NK-92 (cell line): ENCODE data around the gene RASL11A.
"Not testable (repeated sequence)": the region's sequence is repeated elsewhere in the genome, so short reads cannot be mapped to it uniquely, and the experiment has no call there.

Source experiments
- DNase-seq: peaks from one replicate; lab custom pipeline; 2025; ENCODE audit not compliant: unreplicated experiment; lab: John Stamatoyannopoulos, UW

The RASL11A gene

DNA sequence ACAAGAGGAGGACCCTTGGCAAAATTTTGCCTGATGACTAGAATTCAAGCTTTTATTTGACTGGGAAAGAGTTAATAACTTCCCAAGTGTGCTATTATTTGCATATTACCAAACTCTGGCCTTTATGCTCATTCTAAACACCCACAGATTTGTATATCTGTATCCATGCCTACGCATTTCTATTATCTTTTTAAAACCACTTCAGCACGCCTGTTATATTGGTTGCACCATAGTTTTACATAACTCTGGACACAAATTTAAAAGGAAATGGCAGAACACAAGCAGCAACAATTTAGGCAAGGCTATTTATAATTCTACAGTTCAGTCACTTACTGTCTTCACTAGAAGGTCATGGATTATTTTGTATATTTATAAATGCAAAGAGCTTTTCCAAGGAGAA, 3.7 kb upstream of the RASL11A start:
- no peak for DNase-seq

DNA sequence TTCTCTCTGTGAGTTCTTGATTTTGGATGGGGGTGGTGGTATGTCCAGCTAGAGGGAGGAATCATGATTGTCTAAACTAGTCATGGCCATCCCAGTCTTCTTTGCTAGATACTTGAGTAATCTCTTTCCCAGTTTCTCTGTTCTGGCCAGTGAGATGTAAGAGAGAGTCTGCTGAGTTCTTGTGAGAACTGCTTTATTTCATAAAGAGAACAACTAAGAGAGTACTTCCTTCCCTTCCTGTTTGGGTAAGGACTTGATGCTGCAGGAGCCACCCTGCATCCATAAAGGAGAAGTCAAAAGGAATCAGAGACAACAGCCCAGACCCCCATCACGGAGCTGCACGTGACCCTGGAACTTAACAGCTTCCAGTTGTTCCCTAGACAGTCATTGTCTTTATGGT, 3.0 kb upstream of the RASL11A start:
- DNase-seq = no peak

DNA sequence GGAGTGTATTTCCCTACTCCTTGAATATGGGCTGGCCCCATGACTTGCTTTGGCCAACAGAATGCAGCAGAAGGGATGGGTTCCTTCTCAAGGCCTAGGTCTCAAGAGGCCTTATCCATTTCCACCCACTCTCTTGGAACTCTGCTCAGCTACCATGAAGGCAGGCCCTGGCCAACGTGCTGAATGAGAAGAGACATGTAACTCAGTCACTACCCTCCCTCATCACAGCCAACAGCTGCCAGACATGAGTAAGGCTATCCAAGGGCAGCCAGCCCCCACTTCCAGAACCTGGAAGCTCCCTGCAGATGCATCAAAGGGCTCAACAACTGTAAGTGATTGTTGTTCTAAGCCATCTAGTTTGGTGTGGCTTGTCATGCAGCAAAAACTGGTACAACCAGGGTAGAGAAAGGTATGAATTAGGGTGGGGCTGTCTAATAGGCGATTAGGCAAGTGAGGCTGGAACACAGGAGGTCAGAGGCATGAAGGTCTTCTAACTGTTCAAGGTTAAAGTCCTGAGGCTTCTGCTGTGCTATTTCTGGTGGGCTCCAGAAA, 1.4 kb upstream of the RASL11A start:
- DNase-seq = no peak

DNA sequence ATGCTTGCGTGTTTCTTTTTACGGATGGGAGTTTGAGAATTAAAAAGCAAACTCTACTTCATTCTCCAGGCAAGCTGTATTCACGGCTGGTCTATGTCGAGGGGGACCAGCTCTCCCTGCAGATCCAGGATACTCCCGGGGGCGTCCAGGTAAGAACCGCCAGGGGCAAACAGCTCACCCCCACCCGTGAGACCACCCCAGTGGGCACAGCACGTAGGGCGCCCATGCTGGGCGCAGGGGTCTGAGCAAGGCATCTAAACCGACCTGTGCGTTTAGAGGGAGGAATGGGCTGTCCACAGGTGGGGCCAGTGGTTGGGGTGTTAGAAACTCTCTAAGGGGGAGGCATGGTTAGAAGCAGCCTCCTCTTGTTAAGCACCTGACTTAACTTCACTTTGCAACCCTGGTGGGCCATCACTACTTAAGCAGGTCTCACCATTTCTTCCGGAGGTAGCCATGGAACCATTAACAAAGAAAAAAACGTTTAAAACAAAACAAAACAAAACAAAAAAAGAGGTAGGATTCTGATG, 1.0 kb downstream of the RASL11A start:
- no peak for DNase-seq

DNA sequence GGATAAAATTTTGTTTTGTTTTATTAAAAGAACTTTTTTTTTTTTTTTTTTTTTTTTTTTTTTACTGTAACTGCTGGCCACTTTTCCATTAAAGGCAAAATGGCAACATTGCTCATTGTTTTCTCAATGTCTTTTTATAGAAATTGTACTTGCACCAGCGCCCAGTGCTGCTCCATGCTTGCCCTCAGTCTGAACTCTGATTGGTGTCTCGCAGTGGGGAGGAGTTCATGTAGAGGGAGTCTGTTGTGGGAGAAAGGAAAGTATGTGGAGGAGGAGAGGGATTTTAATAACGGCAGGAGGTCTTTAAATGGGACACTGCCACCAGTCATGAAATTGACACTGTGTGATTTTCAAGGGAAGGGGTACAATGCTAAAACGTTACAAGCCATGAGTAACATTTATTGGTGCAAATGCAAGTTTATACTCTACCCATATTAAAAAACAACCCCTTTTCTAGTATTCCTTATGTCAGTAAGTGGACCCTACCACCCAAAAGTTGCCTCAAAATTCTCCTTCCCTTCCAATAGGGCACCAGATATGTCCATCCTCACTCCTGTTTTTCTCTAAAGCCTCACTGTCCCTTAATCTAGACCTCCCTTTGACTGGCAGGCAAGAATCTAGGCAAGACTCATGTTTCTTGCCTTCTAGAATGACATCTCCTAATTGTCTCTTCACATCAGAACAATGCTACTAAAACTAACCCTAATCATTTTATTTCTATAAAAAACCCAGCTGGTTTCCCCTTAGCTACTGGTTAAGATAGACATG, 3.2 kb downstream of the RASL11A start:
- DNase-seq = no peak

DNA sequence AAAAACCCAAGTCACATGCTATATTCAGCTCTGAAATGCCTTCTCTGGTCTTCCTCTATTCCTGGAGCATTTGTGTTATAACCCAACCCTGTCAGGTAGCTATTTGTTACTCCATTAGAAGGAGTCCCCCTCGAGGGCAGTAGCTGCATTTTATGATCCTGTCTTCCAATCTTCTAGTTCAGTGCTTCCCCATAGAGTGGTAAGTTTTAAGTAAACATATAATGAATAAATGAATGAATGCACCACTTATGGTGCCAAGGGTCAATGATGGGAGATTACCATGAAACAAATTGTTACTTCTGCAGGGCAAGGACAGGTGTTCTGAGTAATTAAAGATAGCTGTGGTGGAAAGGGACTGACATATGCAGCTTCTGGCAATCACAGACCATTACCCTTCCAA, 4.0 kb downstream of the RASL11A start:
- DNase-seq = no peak

DNA sequence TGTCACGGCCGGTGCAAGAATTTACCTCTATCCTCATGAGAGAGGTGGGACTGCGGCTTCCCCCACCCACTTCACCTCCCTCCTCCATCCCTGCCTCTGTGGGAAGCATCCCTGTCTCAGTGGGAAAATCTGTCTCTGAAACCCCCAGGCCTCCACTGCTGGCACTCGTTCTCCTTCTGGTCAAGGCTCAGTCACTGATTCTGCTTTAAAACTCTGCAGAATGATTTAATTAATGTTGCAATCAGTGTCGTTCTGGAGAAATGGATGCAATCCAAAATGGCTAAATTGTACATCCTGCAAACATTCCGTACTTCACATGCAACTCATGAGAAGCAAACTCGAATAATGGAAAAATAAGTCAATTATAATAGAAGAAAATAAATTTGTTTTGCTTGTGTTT, 5.6 kb downstream of the RASL11A start:
- DNase-seq = no peak

DNA sequence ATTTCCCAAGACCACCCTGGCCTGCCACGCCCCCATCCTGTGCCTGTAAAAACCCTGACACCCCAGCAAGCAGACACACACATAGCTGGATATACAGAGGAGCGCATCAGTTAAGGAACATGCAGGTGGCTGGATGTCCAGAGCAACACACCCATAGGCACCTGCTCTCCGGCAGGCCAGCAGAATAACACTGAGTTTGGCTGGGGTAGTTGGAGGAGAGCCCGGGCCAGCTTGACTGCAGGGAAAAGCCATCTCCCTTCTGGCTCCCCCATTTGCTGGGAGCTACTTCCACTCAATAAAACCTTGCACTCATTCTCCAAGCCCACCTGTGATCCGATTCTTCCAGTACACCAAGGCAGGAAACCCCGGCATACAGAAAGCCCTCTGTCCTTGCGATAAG, 8.9 kb downstream of the RASL11A start:
- no peak for DNase-seq

DNA sequence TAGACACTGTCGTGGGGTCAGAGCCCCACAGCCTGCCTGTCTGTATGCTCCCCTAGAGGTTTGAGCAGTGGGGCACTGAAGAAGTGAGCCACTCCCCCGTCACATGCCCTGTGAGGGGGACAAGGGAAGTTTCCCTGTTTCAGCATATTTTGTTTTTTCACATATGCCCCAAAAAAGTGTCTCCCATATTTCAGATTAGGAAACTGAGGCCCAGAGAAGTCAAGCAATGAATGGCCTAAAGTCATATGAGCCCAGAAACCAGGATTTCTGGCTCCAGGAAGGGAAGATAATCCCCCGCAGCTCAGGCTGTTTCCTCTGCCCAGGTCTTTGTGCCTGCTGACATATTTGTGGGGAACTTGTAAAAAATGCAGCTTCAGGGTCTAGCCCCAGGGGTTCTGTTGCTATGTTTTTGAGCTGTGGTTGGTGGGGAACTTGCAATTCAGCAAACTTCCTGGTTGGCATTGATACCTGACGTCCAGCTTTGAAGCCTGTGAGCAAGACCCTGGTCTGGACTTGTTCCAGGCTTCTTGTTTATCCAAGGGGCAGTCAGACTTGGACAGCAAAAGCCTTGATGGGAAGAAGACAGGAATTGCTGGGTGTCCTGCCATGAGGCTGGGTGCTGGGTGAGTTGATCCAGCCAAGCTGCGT, 9.5 kb downstream of the RASL11A start:
- DNase-seq = no peak

DNA sequence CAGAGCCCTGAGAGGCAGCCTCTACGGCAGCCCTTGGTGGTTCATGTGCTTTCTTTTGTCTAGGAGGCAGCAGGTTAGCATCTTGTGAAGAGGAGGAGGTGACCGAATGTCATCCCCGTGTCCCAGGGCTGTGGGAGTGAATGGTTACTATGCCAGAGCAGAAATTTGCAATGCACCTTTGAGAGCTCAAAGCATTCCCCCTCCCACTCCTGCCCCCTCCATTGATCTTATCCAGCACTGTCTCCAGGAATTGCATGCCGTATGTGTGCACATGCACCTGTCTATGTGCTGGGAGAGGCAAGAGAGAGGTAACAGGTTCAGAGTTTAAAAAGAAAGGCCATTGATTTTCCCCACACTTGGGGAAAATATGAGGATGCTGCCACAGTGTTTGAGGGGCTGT, 10.2 kb downstream of the RASL11A start:
- DNase-seq = no peak

DNA sequence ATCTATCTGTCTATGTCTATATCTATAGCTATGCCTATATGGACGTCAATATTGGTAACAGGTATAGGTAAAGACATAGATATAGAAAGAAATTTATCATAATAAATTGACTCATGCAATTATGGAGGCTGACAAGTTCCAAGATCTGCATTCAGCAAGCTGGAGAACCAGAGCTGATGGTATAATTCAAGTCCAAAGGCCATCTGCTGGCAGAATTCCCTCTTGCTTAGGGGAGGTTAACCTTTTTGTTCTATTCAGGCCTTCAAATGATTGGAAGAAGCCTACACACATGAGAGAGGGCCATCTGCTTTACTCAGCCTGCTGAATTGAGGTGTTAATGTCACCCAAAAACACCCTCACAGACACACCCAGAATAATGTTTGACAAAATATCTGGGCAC, 10.8 kb downstream of the RASL11A start:
- DNase-seq = no peak

DNA sequence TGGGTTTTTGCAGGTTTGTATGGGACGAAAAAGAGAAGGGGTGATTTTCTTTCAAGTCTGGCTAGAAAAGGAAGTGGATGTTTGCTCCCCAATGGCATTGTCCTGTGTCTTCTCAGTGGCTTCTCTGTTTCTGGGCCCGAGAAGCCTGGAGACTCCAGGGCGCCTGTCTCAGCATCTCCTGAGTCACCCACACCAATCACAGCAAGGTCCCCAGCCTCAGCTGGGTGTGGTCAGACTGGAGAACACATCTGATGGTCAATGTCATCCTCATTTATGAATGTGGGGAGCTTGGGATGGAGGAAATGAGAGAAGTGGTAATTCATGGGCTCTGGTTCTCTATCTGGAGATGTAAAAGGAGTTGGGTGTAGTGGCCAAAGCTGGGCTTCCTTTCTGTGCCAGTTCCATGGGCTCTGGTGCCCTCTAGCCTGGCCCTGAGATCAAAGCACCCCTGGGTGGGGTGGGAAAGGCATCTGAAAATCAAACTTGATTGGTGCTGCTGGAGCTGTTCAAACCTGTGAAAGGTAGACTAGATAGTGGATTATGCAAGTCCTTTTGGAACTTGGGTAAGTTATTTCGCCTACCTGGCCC, 13.4 kb downstream of the RASL11A start:
- DNase-seq = no peak

DNA sequence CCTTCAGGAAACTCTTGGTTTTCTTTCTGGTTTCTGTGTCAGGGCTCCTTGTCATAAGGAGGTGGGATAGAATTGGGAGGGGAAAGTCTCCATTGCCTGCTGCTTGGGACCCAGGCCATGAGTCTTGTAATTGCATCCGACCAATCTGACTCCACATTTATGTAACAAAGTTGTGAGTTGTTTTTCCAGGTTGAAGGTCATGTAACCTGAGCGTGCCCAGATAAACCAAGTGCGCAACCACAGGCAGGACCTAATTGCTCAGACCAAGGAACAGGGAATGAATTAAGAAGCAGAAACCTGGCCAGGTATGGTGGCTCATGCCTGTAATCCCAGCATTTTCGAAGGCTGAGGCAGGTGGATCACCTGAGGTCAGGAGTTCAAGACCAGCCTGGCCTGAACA, 17.8 kb downstream of the RASL11A start:
- DNase-seq = no peak

DNA sequence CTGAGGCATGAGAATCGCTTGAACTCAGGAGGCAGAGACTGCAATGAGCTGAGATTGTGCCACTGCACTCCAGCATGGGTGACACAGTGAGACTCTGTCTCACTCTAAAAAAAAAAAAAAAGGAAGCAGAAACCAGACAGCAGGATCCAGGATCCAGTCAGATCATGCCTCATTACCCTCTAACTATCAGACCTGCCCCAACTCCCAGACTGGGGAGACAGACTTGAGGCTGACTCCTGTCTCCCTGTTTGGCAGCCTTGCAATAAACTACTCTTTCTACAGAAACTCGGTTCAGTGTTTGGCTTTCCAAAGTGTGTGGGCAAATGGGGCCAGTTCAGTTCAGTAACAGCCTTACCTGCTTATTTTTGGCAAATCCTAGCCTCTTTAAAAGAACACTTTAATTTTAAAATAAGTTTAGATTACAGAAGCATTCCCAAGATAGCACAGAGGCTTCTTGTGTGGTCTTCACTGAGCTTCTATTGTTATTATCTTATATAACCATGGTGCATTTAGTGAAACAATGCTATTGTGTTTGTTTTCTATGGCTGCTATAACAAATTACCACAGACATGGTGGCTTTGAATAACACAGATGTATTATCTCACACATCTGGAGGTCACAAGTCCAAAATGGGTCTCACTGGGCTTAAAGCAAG, 18.5 kb downstream of the RASL11A start:
- DNase-seq = no peak

DNA sequence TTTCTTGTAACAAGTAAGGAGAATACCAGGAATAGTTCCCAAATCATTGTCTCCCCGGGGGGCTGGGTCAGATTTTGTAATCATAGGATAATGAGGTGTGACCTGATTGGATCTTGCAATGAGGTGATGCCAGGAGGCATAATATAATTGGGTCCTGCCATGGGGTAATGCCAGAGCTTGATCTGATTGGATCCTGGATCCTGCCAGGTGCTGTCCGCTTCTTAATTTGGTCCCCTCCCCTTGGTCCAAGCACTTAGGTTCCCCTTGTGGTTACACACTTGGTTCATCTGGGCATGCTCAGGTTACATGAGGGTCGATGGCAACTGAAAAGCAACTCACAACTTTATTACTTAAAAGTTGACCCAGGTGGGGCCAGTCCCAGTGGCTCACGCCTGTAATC, 20.1 kb downstream of the RASL11A start:
- no peak for DNase-seq

DNA sequence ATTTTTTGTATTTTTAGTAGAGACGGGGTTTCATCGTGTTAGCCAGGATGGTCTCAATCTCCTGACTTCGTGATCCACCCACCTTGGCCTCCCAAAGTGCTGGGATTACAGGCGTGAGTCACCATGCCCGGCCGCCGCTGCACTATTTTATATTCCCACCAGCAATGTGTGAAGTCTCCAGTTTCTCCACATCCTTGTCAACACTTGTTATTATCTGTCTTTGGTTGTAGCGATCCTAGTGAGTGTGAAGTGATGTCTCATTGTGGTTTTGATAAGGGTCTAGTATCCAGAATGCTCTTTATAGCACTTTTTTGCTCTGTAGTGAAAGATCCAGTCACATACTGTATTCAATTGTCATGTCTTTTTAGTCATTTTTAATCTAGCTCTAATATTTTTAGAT, 21.3 kb downstream of the RASL11A start:
- not testable (repeated sequence) for DNase-seq

DNA sequence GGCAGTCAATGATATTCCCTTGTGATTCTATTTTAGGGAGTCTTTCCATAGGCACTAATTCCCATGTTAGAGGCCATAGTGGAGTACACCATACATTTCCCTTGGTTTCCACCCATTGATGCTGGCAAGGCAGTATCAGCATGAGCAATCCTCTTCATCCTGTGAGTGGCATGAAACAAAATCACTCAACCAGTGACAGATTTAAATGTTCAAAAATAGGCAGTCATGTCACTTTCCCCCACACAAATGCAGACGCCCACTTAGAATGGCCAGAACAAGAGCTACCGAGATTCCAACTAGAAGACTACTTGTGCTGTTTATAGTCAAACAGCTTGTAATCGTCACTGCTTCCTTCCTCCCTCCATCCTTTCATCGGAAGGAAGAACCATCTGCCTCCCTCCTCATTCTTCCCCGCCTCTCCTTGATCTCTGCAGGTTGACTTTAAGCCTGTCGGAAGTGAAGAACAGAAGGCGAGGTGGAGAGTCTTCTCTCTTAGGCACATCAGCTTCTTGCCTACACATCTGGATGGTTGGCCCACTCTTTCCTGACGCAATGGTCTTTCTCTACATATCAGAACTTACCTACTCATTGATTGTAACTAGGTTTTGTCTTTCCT, 22.6 kb downstream of the RASL11A start:
- no peak for DNase-seq

DNA sequence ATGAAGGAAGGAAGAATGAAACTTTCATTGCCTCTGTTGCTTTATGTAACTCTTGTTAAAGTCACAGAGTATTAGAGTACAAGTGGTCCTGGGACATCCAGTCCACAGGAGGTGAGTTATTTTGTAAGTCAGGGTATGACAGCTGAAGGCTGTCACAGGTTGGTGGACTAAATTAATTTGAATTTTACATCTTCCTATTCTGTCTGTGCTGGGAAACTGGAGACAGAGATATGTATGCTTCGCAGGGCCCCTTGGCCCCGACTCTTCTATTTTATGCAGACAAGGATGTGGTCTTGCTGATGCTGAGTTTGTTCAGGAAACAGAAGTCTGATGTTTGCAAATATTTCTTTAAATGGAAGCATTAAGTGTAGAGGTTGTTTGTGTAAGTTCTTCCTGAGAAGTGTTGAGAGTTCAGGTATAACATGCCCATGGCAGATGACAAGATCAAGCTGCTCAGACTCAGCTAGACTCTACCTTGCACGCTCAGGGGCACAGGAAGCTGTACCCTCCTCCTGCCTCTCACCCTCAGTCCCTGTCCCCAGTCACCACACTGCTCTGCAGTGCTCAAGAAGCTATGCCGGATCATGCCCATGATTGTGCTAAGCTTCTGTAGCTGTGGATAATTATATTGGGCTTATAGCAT, 23.4 kb downstream of the RASL11A start:
- no peak for DNase-seq

DNA sequence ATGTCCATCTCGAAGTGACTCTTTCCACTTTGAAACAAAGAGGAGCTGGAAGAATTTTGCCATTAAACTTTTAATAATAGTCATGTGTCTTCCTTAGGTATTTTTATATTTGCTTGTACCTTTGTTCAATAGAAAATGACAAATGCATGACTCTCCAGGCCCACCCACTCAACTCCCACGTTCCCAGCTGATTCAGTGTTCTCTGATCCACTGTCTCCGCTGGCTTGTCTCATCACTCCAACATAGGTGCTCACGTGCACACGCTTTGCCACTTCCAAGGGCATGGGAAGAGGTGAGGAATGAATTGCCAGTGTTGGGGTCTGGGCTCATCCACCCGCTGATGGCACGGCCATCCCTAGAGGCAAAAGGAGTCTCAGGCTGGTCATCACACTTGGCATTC, 24.5 kb downstream of the RASL11A start:
- DNase-seq = no peak

DNA sequence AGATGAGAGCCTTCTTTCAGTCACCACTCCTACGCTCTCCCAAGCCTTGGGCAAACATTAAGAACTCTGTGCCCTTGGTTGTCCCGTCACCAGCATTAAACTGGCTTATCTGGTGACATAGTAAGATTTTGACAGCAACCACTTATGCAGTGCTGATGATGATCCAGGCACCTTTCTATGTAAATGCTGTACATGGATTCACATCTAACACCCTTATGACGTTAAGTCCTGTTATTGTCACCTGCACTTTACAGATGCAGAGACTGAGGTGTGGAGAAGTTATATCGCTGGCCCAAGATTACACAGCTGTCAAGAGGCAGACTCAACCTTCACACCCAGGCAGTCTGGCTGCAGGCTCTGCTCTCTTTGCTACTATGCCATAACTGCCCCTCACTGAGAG, 25.0 kb downstream of the RASL11A start:
- no peak for DNase-seq

DNA sequence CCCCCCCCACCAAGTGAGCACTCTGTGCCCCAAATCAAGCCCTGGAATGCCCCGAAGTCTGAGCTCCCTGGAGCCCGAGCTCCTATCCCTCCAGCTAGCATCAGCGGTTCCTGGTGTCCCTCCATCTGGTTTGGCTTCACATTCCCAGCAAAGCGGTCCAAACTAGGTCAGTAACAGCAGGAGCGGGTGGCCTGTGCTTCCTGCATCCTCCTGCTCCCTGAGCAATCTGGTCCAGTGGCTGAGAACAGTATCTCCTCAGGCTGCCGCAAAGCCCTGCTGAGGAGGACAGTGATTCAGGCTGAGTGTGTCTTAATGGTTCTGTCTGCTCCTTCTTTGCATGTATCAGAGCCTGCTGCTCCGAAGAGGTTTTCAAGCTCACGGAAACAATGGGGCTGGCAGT, 25.9 kb downstream of the RASL11A start:
- DNase-seq = no peak
